Stimulated activated CD8-positive, alpha-beta memory T cell treated with anti-CD3 and anti-CD28 coated beads, Interleukin-4, amount 100 ng/mL, for 1 hour (primary cell): ENCODE data around the gene ABCB9.

Experiments
- DNase-seq, 2 donors: peaks; one replicate each; pipeline ENCODE4 v3.0.0-alpha.2; 2020; ENCODE audit warnings: low read depth in 2 of 2, low spot score in 1 of 2

The ABCB9 gene

DNA sequence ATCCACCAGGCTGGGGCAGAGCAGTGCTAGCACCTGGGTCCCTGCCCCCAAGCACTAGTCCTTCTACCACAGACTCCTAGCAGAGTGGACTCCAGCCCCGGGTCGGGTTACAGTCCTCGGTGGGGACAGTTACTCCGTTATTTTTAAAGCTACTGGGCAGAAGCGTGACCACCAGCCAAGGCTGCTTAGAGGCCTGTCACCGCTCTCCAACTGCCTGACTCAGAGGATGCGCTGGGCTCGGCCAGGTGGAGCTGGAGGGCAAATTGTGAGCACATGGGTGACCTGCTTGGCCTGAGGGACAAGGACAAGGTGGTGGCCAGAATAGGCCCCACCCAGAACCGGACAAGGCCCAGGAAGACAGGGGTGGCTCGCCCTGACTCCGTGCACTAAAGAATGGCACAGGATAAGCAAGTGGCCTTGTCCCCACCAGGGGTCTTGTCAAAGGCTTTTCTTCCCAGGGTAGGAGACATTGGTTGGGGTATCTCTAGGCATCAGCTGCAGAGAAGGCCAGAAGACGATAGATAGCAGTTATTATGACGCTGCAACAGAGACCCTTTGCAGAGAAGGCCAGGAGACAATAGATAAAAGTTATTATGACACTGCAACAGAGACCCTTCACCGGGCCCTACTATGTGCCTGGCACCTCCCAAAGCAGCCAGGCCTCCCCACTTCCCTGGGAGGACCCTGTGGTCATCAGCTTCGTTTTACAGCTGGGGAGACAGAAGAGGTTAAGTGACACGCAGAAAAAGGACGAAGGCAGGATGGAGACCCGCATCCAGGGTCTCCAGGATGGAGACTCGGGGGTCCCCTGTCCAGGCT is 1.6 kb downstream of the ABCB9 start:
- no peak for DNase-seq

DNA sequence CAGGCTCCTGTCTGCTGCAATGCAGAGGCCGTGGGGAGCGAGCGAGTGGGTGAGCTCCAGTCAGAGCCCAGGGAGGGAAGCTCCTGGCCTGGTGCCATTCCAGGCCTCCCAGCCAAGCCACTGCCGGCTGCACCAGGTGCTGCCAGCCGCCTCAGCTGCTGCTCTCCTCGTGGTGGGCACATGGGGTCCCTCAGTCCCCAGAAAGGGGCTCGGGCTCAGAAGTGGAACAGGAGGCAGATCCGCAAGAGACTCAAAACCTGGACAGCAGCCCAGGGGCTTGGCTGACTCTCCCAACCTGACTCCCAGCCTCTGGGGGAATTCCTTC is 2.4 kb downstream of the ABCB9 start:
- no peak for DNase-seq

DNA sequence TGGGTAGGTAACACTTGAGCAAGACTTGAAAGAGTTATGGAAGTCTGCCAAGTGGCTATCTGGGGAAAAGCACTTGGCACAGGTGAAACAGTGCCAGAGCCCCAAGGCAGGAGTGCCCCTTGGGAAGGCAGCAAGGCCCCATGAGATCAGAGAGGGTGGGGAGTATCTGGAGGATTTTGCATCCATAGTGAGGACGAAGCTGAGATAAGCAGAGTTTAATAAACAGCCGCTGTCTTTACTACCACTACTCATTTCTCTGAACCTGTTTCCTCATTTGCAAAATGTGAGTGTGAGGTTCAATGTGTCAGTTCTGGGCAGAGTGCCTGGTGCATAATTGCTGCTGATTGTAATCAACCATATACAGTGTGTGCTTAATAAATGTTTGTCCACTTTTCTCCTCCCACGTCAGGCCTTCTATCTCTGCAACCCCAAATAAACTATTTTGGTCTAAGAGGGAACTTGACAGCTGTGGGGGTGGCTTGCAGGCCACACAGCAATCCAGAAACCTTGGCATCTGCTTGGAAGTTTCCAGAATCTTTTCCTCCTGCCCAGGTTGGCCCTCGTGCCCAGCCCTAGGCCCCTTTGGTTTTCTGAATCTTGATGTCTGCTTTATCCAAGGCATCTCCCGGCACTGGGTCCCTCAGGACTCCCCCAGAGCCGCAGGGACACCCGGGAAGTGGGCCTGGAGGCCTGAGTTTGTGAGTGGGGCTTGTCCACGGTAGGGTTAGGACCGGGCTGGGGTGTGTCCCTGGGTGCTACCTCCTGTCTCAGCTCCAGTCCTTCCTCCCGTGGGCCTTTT is 4.5 kb downstream of the ABCB9 start:
- DNase-seq = no peak

DNA sequence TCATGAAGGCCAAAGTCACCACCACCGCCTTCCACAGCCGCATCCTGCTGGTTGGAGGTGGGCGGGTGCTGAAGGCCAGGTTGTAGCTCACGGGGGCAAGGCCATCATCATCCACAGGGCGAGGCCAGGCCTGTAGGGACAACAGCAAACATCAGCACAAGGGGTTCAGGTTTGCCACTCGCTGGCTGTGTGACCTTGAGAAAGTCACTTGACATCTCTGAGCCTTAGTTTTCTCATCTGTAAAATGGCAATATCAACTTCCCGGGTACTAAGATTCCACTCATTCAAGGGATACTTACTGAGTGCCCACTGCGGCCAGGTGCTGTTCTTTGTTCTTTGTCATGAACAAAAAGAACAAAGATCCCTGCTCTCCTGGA is 6.1 kb downstream of the ABCB9 start:
- no peak for DNase-seq

DNA sequence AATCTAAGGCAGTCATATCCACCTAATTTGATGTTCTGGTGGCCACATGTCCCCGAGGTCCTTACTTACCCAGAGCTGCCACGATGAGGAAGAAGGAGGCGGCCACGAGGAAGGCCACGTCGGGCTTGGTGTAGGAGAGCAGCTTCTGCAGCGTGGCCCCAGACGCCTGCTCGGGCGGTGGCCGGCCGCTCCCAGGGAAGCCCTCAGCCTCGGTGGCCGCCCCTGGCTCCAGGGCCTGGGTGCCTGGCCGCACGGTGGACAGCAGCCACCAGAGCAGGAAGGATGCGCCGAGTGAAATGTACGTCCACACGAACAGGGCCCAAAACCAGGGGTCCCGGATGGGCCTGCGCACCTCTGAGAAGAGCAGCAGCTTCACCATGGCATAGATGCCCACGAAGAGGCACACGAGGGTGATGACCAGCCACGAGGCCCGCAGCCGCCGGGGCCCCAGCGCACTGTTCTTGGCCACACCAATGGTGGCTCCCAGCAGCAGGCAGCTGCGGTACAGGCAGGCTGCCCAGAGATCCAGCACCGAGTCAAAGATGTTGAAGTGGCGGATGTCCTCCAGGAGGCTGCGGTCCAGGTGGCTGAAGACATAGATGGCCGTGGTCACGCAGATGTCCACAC is 6.6 kb downstream of the ABCB9 start:
- DNase-seq = no peak

DNA sequence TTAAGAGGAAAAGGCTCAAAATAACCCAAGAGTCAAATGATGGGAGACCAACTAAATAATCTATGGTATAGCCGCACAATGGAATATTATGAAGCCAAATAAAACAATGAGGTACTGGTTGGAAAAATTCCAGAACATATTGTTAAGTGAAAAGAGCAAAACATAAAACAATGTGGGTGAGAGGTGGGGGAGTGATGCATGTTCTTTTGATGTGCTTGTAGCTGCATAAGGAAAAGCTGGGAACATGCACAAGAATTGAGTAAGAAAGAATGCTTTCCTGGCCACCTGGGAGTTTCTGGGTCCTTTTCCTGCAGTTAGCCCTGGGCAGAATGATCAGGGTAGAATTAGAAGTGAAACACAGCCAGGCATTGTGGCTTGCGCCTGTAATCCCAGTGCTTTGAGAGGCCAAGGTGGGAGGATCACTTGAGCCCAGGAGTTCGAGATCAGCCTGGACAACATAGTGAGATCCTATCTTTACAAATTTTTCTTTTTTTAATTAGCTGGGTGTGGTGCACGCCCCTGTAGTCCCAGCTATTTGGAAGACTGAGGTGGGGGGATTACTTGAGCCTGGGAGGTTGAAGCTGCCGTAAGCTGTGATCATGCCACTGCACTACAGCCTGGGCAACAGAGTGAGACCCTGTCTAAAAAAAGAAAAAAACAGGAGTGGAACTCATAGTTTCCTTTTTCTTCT is 7.9 kb downstream of the ABCB9 start:
- no peak for DNase-seq

DNA sequence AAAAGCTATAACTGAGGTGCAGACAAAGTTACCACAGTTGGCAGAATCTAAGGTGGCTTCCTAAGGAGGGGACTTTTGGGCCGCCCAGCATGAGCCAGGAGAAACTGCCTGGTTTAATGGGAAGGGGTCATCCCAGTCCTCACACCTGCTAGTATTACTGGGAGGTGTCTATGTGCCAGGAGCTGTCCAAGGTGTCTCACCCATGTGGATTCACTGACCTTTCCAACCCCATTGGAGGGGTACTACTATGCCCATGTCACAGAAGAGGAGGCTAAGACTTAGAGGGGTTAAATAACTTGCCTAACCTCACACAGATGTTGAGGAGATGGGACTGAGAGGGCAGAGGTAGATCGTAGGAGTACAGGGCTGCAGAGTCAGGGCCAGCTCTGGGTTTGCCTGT is 10.2 kb downstream of the ABCB9 start:
- no peak for DNase-seq

DNA sequence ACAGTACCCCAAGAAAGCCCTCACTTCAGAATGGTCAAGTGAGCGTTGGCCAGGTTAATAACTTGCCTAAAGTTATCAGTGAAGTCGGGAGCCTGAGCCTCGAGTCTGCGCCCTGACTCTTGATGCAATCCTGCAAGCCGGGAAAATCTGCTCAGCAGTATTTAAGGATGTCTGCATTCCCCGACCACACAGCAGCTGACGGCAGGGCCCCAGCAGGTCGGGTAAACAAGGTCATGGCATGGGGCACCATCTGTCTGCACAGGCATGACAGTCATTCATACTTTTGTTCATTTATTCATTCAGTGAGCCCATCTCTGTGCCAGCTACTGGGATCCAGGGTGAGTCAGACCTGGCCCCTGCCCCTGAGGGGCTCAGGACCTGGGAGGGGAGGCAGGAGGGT is 11.1 kb downstream of the ABCB9 start:
- no peak for DNase-seq

DNA sequence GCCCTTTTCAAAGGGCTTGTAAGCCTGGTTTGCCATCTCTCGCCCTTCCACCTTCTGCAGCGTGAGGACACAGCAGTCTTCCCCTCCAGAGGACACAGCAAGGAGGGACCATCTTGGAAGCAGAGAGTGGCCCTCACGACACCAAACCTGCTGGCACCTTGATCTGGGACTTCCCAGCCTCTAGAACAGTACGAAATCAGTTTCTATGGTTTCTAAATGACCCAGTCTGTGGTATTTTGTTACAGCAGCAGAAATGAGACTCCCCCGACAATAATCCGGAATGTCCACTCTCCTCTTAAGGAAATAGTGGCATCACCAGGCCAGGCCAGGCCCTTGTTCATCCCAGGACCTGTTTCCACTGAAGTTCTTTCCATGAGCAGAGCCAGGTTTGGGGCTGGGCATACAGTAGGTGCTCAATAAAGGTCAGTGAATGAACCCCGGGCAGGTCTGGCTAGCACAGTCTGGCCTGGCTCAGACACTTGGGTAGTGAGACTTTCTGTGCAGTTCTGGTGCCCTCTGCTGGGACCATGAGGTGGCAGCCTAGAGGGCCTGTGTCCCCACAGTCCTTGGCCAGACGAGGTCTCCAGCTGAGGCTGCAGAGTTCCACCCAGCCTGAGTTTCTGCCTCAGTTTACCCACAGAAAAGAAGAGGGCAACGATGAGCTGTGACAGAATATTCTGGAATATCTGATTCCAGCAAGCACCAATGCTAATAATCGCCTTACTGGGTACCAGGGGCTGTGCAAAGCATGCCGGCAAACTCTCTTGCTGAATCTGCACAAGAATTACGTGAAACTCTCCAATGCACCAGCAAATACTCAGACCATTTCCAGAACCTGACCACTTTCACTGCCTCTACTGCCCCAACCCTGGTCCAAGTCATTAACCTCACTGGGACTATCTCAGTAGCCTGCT is 14.0 kb downstream of the ABCB9 start:
- DNase-seq = peak; percentile 42 to 50

DNA sequence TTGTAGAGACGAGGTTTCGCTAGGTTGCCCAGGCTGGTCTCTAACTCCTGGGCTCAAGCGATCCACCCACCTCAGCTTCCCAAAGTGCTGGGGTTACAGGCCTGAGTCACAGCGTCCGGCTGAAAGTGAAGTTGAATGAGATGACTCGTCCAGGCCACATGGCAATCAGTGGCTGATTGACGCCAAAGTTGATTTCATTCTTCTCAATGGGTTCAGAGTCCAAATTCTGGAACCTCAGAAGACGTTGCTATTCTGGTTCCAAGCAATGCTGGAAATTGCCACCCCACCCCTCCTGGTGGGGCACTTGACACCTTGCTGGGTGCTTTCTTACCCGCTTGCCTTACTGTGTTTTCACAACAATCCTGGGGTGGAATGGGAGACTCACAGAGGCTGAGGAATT is 14.9 kb downstream of the ABCB9 start:
- no peak for DNase-seq

DNA sequence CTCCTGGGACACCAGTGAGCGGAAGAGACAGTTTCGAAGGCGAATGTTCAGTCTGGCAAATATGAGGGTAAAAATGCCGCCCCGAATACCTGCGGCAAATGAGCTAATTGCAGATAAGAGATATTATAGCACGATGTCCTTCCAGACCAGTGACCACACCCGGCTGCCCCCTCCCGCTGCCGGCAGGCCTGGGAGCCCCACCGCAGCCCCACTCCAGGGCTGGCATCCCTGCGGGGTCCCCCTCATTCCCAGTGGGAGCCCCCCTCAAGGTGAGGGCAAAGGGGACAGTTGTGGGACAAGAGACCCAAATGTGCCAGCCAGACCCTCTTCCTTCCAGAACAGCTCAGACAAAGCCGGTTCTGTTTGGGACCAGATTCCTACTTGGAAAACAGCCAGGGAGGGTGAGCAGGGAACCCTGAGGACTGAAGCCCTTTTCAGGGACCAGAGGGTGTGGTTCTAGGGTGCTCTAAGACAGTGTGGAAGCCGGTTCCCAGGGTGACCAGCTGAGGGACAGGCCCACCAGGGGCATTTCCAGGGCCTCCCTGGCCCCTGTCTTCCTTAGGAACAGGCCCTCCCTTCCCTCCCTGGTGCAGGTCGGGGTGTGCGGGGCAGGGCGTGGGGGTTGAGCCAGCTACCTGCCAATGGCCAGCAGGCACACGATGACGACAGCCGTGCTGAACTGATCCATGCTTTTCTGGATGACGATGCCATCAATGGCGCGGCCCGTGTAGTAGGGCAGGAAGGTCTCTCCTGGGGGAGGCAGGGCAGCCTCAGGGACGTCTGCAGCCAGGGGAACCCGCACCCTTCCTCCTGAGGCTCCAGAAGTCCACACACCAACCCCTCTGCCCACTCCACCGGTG is 16.2 kb downstream of the ABCB9 start:
- DNase-seq = no peak

DNA sequence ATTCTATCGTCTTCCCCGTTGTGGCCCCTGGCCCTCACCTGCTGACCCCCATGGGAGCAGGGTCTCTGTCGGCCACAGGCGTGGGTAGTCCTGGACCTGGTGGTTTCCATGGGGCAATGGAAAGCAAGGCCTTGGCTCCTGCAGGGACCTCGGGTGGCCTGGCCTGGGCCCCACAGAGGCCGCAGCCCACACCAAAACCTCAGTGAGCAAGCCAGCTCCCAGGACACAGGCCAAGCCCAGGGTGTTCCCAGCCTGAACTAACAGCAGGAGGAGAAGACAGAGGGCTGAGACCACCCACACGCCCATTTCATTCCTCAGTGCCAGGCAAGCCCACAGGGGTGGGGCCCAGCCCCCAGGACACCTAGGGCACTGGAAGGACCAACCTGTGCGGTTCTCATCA is 16.9 kb downstream of the ABCB9 start:
- DNase-seq = no peak

DNA sequence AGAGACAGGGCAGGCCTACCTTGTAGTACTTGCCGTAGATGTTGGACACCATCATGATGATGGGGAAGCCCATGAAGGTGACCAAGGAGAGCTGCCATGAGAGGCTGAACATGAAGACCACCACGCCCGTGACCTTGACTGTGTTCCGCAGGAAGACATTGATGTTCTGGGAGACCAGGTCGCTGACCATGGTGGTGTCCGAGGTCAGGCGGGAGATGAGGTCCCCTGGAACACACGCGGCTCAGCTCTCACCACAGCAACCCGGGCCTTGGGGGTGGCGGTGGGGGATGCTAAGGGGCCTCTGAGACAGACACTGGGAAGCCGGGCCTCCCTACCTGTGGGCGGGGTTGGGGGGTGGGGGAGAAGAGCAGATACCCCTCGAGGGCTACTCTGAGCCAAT is 17.7 kb downstream of the ABCB9 start:
- DNase-seq = no peak

DNA sequence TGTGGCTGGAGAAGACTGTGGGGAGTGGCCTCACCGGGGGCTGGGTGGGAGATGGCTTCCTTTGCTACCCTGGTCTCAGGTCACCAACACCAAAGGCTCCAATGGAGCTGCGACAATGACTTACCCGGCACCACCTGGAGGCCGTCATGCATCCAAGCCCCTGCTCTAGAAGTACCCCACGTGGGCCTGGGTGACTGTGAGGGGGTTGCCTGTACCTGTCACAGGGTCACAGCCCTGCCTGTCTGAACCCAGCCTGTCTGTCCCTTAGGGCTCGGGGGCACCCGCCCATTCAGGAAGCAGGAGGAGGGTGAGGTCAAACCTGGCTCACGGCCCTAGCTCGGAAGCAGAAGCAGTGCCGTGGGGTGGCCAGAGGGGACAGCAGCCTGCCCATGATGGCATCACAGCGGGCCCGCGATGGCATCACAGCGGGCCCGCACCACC is 18.9 kb downstream of the ABCB9 start:
- DNase-seq = no peak

DNA sequence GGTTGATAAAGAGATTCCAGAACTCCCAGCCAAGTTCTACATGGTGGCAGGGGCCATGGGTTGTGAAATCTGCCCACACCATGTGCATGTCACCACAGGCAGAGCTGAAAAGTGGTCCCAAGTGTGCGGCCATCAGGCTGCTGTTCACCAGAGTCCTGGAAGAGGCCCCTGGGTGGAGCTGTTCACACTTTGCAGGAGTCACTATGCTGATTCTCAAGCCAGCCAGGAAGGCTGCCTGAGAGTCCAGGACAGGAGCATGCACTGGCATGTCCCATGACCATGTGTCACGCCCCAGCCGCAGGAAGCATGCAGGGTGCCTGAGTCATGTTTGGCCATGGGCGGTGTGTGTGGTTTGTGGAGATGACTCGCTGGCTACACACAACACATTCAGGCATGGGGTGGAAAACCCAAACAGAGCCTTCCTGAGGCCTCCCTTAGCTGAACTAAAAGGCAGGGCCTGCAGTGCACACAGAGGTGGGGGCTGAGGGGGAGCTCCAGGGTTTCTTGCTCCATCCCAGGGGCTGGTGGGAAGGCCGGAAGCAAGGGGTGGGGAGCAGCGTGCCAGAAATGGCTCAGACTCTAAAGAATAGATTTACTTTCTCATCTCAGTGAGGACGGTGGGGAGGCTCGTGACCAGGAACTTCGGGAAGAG is 19.4 kb downstream of the ABCB9 start:
- peak; percentile 45 to 55 for DNase-seq

DNA sequence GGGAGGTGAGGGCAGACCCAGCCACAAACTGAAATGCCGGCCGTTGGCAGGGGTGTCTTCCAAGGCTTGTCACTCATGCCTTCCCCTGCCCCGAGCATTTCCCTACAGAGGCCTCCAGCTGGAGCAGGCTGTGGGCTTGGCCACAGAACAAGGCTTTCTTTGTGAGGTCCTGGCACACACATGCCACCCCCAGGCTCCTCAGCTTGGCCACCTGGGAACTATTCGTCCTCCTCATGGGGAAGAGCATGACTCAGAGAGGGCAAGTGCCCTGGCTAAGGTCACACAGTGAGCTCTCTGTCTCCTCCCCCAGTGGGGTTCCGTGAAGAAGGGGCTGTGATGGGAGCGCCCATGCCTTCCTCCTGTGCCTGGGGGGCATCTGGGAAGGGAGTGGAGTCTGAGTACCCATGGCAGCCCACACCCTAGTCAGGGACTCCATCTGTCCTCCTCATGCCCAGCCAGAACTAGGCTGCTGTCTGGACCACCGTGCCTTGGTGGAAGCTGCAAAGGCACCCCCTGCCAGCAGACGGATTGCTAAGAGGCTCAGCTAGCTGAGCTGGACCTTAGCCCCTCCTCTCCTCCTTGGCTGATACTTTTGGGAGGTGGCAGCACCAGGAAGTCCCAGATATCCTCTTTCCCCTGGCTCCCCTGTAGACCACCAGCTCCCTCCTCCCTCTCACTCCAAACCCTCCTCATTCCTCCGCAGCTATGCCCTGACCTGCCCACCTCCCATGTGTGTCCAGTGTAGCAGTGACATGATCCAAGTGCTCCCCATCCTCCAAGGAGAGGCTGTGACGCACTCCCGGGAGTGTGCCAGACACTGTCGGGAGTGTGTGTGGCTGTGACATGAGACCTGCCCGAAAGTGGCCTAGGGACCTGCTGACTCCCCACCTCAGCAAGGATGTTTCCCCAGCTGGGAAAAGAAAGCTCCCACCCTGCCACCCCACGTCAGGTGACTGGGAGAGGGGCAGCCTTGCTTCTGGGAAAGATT is 21.4 kb downstream of the ABCB9 start:
- no peak for DNase-seq

DNA sequence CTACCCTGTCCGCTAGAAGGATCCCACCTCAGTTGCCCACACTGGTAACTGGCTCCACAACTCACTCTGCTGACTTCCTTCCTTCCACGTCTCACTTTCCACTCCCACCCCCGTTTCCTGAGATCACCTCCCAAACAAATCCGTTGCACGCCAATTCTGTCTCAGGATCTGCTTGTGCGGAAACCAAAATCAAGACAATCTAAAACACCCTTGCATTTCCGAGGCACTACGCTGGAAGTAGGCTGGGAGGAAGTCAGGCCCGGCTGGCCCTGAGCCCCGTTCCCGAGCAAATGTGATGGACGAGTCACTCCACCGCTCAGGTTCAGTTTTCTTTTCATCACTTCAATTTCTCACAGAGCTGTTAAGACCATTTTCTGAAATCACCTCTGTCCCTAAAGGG is 23.1 kb downstream of the ABCB9 start:
- no peak for DNase-seq

DNA sequence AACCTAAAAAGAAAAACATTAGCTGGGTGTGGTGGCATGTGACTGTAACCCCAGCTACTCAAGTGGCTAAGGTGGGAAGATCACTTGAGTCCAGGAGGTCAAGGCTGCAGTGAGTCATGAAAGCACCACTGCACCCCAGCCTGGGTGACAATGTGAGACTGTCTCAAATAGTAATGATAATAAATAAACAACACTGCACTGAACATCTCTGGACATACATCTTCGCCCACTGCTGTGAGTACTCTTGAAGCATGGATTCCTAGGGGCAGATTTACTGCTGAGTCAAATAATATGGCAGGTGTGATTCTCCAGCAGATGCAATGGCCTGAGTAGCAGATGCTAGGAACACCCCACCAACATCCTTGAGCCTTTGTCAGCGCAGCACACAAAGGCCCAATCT is 23.6 kb downstream of the ABCB9 start:
- DNase-seq = no peak
